HL-60 (cell line): ENCODE results near the gene ARHGEF12.

Experiments used
- DNase-seq, 2 experiments: peaks; one replicate each; pipeline ENCODE4 v3.0.0-alpha.2; 2010 to 2020; ENCODE audit warnings: low read depth in 1 of 2, low spot score in 1 of 2
- H3K27ac ChIP-seq: fragments of 250-450 bp; sonication (Bioruptor Pico); replicated peaks from 2 replicates; pipeline ENCODE4 v1.5.1; 2020; ENCODE audit warnings: mild to moderate bottlenecking, moderate library complexity
- H3K27me3 ChIP-seq: fragments of 250-450 bp; sonication (Bioruptor Pico); 2 replicates; pipeline ENCODE4 v1.5.1; 2021; ENCODE audit warnings: mild to moderate bottlenecking, moderate library complexity; ENCODE audit not compliant: insufficient read depth, poor library complexity, severe bottlenecking
- H3K4me3 ChIP-seq: replicated peaks from 2 replicates; pipeline ENCODE4 v1.5.1; 2011; ENCODE audit warnings: mild to moderate bottlenecking, control low read depth, low read length; ENCODE audit not compliant: insufficient read depth
- GABPA ChIP-seq: IDR thresholded peaks from 2 replicates; pipeline ENCODE4 v1.6.1; 2012; ENCODE audit warnings: low read depth
- POLR2AphosphoS5 ChIP-seq: IDR thresholded peaks from 2 replicates; pipeline ENCODE4 v1.6.1; 2012; ENCODE audit warnings: low read depth
- SPI1 ChIP-seq: IDR thresholded peaks from 2 replicates; pipeline ENCODE4 v1.6.1; 2012; ENCODE audit warnings: low read depth, mild to moderate bottlenecking, borderline replicate concordance
- TF ChIP-seq, protein P1 (sequence below): IDR thresholded peaks from one replicate; pipeline ENCODE4 v1.5.1; 2011; ENCODE audit warnings: low read length, control low read depth, inconsistent platforms; ENCODE audit not compliant: insufficient read depth
- TF ChIP-seq, protein P2 (sequence below): IDR thresholded peaks from 2 replicates; pipeline ENCODE4 v1.6.1; 2012; ENCODE audit warnings: low read depth; ENCODE audit not compliant: insufficient replicate concordance

The ARHGEF12 gene

DNA sequence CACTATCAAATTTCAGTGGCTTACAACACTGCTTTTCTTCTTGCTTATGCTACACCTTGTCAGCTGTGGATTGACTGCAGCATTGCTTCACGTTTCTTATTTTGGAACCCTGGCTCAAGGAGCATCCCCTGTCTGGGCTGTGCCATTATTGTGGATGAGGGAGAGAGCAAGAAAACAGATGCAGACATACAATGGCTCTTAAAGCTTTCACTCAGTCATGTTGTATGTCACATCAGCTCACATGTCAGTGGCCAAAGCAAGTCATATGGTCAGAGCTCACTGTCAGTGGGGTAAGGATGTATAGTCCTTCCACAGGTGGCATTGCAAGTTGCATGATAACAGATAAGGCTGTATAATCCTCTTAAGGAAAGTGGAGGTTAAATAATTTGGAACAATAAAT is 10.0 kb downstream of the ARHGEF12 start:
- Histone ChIP-seq H3K4me3 (no peak overlapping the region), H3K27ac (no peak overlapping the region), H3K27me3 (peaks cover 73% of the 10 kb centered on the region)
- TF ChIP-seq SPI1: no peak
- TF ChIP-seq, protein P1, sequence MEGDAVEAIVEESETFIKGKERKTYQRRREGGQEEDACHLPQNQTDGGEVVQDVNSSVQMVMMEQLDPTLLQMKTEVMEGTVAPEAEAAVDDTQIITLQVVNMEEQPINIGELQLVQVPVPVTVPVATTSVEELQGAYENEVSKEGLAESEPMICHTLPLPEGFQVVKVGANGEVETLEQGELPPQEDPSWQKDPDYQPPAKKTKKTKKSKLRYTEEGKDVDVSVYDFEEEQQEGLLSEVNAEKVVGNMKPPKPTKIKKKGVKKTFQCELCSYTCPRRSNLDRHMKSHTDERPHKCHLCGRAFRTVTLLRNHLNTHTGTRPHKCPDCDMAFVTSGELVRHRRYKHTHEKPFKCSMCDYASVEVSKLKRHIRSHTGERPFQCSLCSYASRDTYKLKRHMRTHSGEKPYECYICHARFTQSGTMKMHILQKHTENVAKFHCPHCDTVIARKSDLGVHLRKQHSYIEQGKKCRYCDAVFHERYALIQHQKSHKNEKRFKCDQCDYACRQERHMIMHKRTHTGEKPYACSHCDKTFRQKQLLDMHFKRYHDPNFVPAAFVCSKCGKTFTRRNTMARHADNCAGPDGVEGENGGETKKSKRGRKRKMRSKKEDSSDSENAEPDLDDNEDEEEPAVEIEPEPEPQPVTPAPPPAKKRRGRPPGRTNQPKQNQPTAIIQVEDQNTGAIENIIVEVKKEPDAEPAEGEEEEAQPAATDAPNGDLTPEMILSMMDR: no peak
- no peak for TF ChIP-seq GABPA
- TF ChIP-seq, protein P2, sequence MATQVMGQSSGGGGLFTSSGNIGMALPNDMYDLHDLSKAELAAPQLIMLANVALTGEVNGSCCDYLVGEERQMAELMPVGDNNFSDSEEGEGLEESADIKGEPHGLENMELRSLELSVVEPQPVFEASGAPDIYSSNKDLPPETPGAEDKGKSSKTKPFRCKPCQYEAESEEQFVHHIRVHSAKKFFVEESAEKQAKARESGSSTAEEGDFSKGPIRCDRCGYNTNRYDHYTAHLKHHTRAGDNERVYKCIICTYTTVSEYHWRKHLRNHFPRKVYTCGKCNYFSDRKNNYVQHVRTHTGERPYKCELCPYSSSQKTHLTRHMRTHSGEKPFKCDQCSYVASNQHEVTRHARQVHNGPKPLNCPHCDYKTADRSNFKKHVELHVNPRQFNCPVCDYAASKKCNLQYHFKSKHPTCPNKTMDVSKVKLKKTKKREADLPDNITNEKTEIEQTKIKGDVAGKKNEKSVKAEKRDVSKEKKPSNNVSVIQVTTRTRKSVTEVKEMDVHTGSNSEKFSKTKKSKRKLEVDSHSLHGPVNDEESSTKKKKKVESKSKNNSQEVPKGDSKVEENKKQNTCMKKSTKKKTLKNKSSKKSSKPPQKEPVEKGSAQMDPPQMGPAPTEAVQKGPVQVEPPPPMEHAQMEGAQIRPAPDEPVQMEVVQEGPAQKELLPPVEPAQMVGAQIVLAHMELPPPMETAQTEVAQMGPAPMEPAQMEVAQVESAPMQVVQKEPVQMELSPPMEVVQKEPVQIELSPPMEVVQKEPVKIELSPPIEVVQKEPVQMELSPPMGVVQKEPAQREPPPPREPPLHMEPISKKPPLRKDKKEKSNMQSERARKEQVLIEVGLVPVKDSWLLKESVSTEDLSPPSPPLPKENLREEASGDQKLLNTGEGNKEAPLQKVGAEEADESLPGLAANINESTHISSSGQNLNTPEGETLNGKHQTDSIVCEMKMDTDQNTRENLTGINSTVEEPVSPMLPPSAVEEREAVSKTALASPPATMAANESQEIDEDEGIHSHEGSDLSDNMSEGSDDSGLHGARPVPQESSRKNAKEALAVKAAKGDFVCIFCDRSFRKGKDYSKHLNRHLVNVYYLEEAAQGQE: no peak
- no peak for DNase-seq

DNA sequence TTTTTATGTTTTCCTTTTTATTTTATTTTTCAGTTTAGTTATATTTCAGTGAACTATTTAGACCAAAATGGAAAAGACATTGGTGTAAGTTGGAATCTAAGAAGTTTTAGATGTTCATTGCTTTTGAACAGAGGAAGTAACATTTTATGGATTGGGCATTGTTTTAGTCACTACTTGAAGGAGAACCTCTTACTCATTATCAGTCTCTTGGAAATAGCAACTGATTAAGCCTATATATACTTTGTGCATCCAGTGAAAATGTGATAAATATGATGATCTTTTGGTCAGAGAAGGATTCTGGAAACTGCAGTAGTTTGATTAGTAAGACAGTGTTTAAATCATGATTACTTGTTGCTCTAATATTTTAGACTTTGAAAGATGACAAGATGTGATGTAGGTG is 14.4 kb downstream of the ARHGEF12 start:
- DNase-seq: no peak
- TF ChIP-seq, protein P1: no peak
- TF ChIP-seq, protein P2: no peak
- no peak for TF ChIP-seq SPI1
- no peak for TF ChIP-seq GABPA
- TF ChIP-seq POLR2AphosphoS5: no peak
- no peak overlapping the region for H3K4me3 ChIP-seq
- H3K27me3 ChIP-seq: peaks cover 71% of the 10 kb centered on the region
- no peak overlapping the region for H3K27ac ChIP-seq

DNA sequence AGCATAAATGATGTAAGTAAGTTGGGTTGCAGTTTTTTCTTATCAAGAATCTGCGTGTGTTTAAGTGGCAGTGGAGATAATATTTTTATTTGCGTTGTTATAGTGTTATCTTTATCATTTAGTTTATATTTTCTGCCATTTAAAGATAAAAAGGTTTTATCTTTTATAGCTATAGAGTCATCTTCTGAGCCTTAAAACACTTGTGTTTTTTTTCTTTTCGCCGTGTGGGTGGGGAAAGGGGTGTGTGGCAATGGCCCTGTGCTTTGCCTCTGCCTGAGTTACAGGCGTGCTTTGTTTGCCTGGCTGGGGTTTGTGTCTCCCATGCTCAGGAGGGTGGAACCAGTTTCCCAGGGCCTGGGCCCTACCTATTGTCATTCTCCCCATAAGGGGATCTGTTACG is 16.2 kb downstream of the ARHGEF12 start:
- no peak overlapping the region for H3K27ac ChIP-seq
- H3K27me3 ChIP-seq: peaks cover 58% of the 10 kb centered on the region
- no peak overlapping the region for H3K4me3 ChIP-seq
- TF ChIP-seq POLR2AphosphoS5: no peak
- TF ChIP-seq, protein P1: no peak
- TF ChIP-seq, protein P2: no peak
- no peak for TF ChIP-seq GABPA
- TF ChIP-seq SPI1: no peak
- no peak for DNase-seq
